Activated CD4-positive, alpha-beta T cell treated with anti-CD3 and anti-CD28 coated beads, Interleukin-10, Interleukin-2, amounts not matched to agents 100 ng/mL and 50 ng/mL, durations not matched to agents 16 hours and 8 hours (primary cell): ENCODE results near the gene SLC14A1.
"Not testable (repeated sequence)": the region's sequence is repeated elsewhere in the genome, so short reads cannot be mapped to it uniquely, and the experiment has no call there.

ENCODE experiments used
- DNase-seq: peaks from one replicate; pipeline ENCODE4 v3.0.0-alpha.2; 2020

SLC14A1 gene

GRCh38 chr18:45724601-45725000, 620 bp downstream of the SLC14A1 start:
- DNase-seq = no peak

- no peak for DNase-seq
Measured at GRCh38 chr18:45725336-45725735, 1.4 kb downstream of the SLC14A1 start.

- DNase-seq = no peak
Measured at GRCh38 chr18:45726603-45727002, 2.6 kb downstream of the SLC14A1 start.

GRCh38 chr18:45727068-45727467, 3.1 kb downstream of the SLC14A1 start:
- DNase-seq = no peak

GRCh38 chr18:45728336-45729010, 4.5 kb downstream of the SLC14A1 start:
- DNase-seq = no peak

- no peak for DNase-seq
Measured at GRCh38 chr18:45730832-45731575, 7.0 kb downstream of the SLC14A1 start.

GRCh38 chr18:45731716-45732115, 7.7 kb downstream of the SLC14A1 start:
- DNase-seq = no peak

- no peak for DNase-seq
Measured at GRCh38 chr18:45733535-45733934, 9.6 kb downstream of the SLC14A1 start.

GRCh38 chr18:45734505-45734904, 10.5 kb downstream of the SLC14A1 start:
- no peak for DNase-seq

GRCh38 chr18:45734944-45735343, 11.0 kb downstream of the SLC14A1 start:
- no peak for DNase-seq

- no peak for DNase-seq
Measured at GRCh38 chr18:45738660-45739059, 14.7 kb downstream of the SLC14A1 start.

GRCh38 chr18:45739268-45739667, 15.3 kb downstream of the SLC14A1 start:
- DNase-seq = no peak

- DNase-seq = no peak
Measured at GRCh38 chr18:45739848-45740247, 15.9 kb downstream of the SLC14A1 start.

GRCh38 chr18:45741056-45741455, 17.1 kb downstream of the SLC14A1 start:
- DNase-seq = no peak

- DNase-seq = no peak
Measured at GRCh38 chr18:45745817-45746461, 22.0 kb downstream of the SLC14A1 start.

- no peak for DNase-seq
Measured at GRCh38 chr18:45748501-45748900, 24.5 kb downstream of the SLC14A1 start.

GRCh38 chr18:45749918-45750689, 26.1 kb downstream of the SLC14A1 start:
- no peak for DNase-seq

- no peak for DNase-seq
Measured at GRCh38 chr18:45751766-45752165, 27.8 kb downstream of the SLC14A1 start.

GRCh38 chr18:45752681-45753080, 28.7 kb downstream of the SLC14A1 start:
- no peak for DNase-seq

- no peak for DNase-seq
Measured at GRCh38 chr18:45753286-45753685, 29.3 kb downstream of the SLC14A1 start.

GRCh38 chr18:45755934-45756333, 32.0 kb downstream of the SLC14A1 start:
- no peak for DNase-seq

- DNase-seq = no peak
Measured at GRCh38 chr18:45757005-45757404, 33.0 kb downstream of the SLC14A1 start.

GRCh38 chr18:45757644-45758043, 33.7 kb downstream of the SLC14A1 start:
- DNase-seq = not testable (repeated sequence)
